Heart right ventricle (tissue), 16 donors: ENCODE data around the gene BRPF1. TPM values are rescaled to one million over a fixed set of nuclear protein-coding genes. Genes with fewer than 3 reads are reported as not detected.

Experiments
- ATAC-seq, 8 donors: fragments of 200-7000 bp; cut with Tn5 transposase; one replicate each; pipeline ENCODE4 v1.9.1; 2020; ENCODE audit warnings: mild to moderate bottlenecking in 8 of 8, moderate library complexity in 8 of 8, moderate number of reproducible peaks in 1 of 8
- DNase-seq, 2 donors: peaks; one replicate each; pipeline ENCODE4 v3.0.0-alpha.2; 2020
- H3K27ac ChIP-seq, 10 donors: fragments of 200-600 bp; sonication (generic) in 2 of 10; one replicate each; pipeline versions ENCODE4 v1.5.0 to v1.8.0; 2020 to 2022; ENCODE audit warnings: mild to moderate bottlenecking in 3 of 10
- H3K27me3 ChIP-seq, 7 donors: fragments of 200-600 bp; one replicate each; pipeline ENCODE4 v1.8.0; 2021 to 2022; ENCODE audit warnings: mild to moderate bottlenecking in 2 of 7
- H3K36me3 ChIP-seq, 9 donors: fragments of 200-600 bp; sonication (generic) in 1 of 9; one replicate each; pipeline versions ENCODE4 v1.5.0 to v1.8.0; 2020 to 2022; ENCODE audit warnings: mild to moderate bottlenecking in 2 of 9
- H3K4me1 ChIP-seq, 9 donors: fragments of 200-600 bp; sonication (generic) in 1 of 9; one replicate each; pipeline versions ENCODE4 v1.5.0 to v1.8.0; 2020 to 2022; ENCODE audit warnings: mild to moderate bottlenecking in 4 of 9
- H3K4me3 ChIP-seq, 10 donors: fragments of 200-600 bp; sonication (generic) in 2 of 10; one replicate each; pipeline versions ENCODE4 v1.5.0 to v1.8.0; 2020 to 2022; ENCODE audit warnings: mild to moderate bottlenecking in 7 of 10, moderate library complexity in 2 of 10
- H3K9me3 ChIP-seq, 11 donors: fragments of 200-600 bp in 10 of 11; sonication (generic) in 2 of 11; one replicate each; pipeline versions ENCODE4 v1.5.0 to v1.8.0; 2013 to 2022; ENCODE audit warnings: mild to moderate bottlenecking in 2 of 11, control low read depth in 1 of 11, moderate library complexity in 1 of 11
- WGBS, 2 donors: extraction: QIAGEN DNeasy Blood & Tissue Kit; methylation state at CpG; one replicate each; pipeline ENCODE4 v1.1.7; 2013; ENCODE audit warnings: inconsistent platforms in 1 of 2; 5-methylcytosine and 5-hydroxymethylcytosine counted together
- intact Hi-C, 10 donors: fragments of 100-400 bp; cut with DNase I; formaldehyde crosslinking; loops; one replicate each; pipeline versions ENCODE4 v1.11.1 to v1.14.2; 2022
- polyA plus RNA-seq, 2 donors: library from polyadenylated mRNA; stranded (reverse); fragments of 200-250 nt; gene quantifications; one replicate each; pipeline ENCODE4 v1.2.3, GENCODE V29; 2013
- total RNA-seq, 10 donors: library from RNA; stranded (reverse); fragmentation: NEBNext Ultra II Directional in 3 of 10; extraction: Animal tissue kit (Norgen Biotek cat#: 25700) in 3 of 10; gene quantifications; one replicate each; pipeline versions ENCODE4 v1.2.1 to v1.2.4, GENCODE V29; 2021 to 2023
- TF ChIP-seq, protein P1 (sequence below), 9 donors: fragments of 200-600 bp; sonication (generic) in 2 of 9; IDR thresholded peaks; one replicate each; pipeline versions ENCODE4 v1.5.0 to v1.8.0; 2021 to 2022; ENCODE audit warnings: antibody characterized with exemption in 9 of 9, mild to moderate bottlenecking in 5 of 9, moderate library complexity in 1 of 9
- donor health status: Arrhythmogenic right ventricular cardiomyopathy.
- donor health status: ischemic (EF 13 %, LVEDD 7.1; RV severe dilation, severe dysfunction).
- donor health status: healthy with polysubstance abuse.
- donor health status: DM: no; HTN: yes; CAD: no.
- donor health status: DM: no; HTN: no; CAD: no.
- donor health status: ischemic (EF 25% LVEDD 6.9; RV normal size, moderate dysfunction).
- donor health status: ischemic (EF 25% LVEDD 5.7; RV mildly dilated, moderate dysfunction).
- donor health status: healthy.
- donor health status: DM: yes; HTN: yes; CAD: no.
- donor health status: Ischemic cardiomyopathy.
- donor health status: ischemic (EF 35%, LVEDD 5.7; RV mildly dilated, moderate dysfunction).
- donor health status: nonischemic (EF 11% LVEDD 7.7; RV severe dilation, severe dysfunction).
- donor health status: DM: yes; HTN: yes; CAD: no.
- donor health status: PGD.
- donor health status: ischemic (EF 29% LVEDD 5.4; RV normal size, mild dysfunction).
- donor health status: nonischemic (EF 23%, LVEDD 6.1; RV moderate dilation, normal function).

The BRPF1 gene
- total and polyA plus RNA-seq, 12 donors: 7.3 to 15.1 (median 8.7) TPM

DNA sequence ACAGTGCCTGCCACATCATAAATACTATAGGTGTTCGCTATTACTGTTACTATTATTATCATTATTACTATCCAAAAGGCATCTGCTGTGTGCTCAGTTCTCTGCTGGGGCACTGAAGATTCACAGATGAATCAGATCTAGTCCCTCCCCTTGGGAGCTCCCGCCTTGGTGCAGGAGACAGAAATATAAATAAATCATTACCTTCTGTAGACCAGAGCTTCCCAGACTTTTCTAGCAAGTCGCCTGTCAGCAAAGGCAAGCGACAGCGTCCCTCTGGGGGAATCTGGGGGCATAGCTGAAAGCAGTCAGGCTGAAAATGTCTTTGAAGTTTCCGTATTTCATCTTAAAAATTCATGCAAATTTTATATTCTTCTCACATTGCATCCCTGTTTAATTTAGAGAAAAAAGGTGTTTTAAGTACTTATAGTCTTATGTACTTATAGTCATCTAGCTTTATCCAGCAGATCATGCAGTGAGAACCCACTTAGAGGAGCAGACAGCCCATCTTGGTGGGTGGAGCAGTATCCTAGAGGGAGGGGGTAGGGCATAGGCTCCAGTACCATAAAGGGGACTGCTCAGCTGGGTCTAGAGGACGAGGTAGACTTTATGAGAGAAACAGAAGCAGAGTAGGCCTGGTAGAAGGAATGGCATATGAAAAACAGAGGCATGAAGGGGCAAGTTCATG lies 10.4 kb upstream of the BRPF1 start:
- no peaks in the 10 kb centered on the region for H3K36me3 ChIP-seq
- TF ChIP-seq, protein P1, sequence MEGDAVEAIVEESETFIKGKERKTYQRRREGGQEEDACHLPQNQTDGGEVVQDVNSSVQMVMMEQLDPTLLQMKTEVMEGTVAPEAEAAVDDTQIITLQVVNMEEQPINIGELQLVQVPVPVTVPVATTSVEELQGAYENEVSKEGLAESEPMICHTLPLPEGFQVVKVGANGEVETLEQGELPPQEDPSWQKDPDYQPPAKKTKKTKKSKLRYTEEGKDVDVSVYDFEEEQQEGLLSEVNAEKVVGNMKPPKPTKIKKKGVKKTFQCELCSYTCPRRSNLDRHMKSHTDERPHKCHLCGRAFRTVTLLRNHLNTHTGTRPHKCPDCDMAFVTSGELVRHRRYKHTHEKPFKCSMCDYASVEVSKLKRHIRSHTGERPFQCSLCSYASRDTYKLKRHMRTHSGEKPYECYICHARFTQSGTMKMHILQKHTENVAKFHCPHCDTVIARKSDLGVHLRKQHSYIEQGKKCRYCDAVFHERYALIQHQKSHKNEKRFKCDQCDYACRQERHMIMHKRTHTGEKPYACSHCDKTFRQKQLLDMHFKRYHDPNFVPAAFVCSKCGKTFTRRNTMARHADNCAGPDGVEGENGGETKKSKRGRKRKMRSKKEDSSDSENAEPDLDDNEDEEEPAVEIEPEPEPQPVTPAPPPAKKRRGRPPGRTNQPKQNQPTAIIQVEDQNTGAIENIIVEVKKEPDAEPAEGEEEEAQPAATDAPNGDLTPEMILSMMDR (IDR thresholded peaks at IDR 0.05): no peak
- H3K27ac ChIP-seq: no peak overlapping the region
- ATAC-seq (no peak), DNase-seq (no peak)
- H3K4me3 ChIP-seq: no peak overlapping the region
- no peaks in the 10 kb centered on the region for H3K9me3 ChIP-seq
- intact Hi-C loops: loop anchor here in 1 of 10 donors (10.0 kb wide), 1 partner anchor 216 kb away; no protein-coding TSS in a partner anchor
- peaks cover 0 to 8% (median 0%) of the 10 kb centered on the region in 9 donors for H3K4me1 ChIP-seq
- peaks cover 0 to 5% (median 0%) of the 10 kb centered on the region in 7 donors for H3K27me3 ChIP-seq
- WGBS, 2 donors: 42 to 52% methylated on average over 7 of the region's 7 CpGs

DNA sequence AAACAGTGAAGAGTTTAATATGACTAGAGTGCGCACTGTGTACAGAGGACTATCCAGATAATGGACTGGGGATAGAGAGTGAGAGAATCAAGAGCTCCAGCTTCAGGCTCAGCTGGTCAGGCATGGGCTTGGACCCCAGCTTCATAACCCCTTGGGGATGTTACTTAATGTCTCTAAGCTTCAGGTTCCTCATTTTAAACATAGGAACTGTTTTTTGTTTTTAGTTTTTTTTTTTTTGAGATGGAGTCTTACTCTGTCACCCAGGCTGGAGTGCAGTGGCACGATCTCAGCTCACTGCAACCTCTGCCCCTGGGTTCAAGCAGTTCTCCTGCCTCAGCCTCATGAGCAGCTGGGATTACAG lies 9.9 kb upstream of the BRPF1 start:
- H3K27me3 ChIP-seq: peaks cover 0 to 5% (median 0%) of the 10 kb centered on the region in 7 donors
- no peak overlapping the region for H3K27ac ChIP-seq
- no peak for DNase-seq
- no peak for ATAC-seq
- H3K4me1 ChIP-seq: peaks cover 0 to 3% (median 0%) of the 10 kb centered on the region in 9 donors
- H3K4me3 ChIP-seq: no peak overlapping the region
- intact Hi-C loops: loop anchor here in 1 of 10 donors (10.0 kb wide), 1 partner anchor 217 kb away; no protein-coding TSS in a partner anchor
- TF ChIP-seq, protein P1 (IDR thresholded peaks at IDR 0.05): no peak
- 83 to 89% methylated on average over 2 of the region's 2 CpGs for WGBS, 2 donors
- H3K36me3 ChIP-seq: no peaks in the 10 kb centered on the region
- H3K9me3 ChIP-seq: no peaks in the 10 kb centered on the region

DNA sequence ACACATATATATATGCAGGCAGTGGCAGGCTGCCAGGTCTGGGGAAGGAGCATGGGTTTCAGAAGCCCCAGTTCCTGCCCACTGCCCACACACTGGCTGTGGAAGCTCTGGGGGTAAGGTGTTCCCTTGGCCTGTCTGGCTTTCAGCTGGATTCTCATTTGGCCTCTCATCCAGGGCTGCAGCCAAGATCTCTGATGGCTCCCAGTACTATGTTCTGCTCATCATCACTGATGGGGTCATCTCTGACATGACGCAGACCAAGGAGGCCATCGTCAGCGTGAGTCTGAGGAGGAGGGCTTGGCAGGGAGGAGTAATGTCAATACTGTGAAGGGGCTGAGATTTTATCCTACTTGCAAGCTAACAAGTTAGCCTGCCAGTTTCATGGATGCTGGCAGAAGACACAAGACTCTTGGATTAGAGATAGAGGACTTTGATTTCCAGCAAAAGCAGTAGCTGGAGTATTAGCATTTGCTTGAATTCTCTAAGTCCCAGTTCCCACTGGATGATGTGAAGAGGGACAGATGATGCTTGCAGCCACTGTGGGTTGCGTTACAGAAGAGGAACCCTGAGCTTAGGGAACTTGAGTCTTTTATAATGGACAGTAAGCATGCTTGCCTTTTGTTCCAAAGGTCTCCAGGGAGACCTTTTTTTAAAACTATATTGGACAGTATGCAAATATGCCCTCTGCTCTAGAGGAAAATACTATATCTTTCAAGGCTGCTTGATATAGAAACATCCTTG lies 5.6 kb upstream of the BRPF1 start:
- ATAC-seq: no peak
- intact Hi-C loops: loop anchor here in 1 of 10 donors (10.0 kb wide), 1 partner anchor 221 kb away; no protein-coding TSS in a partner anchor
- no peak overlapping the region for H3K4me3 ChIP-seq
- TF ChIP-seq, protein P1 (IDR thresholded peaks at IDR 0.05): no peak
- peaks cover 0 to 15% (median 5%) of the 10 kb centered on the region in 9 donors for H3K4me1 ChIP-seq
- no peak for DNase-seq
- no peaks in the 10 kb centered on the region for H3K36me3 ChIP-seq
- H3K27ac ChIP-seq: no peak overlapping the region
- H3K9me3 ChIP-seq: no peaks in the 10 kb centered on the region
- WGBS, 2 donors: 82 to 85% methylated on average over 4 of the region's 4 CpGs
- H3K27me3 ChIP-seq: peaks cover 0 to 5% (median 0%) of the 10 kb centered on the region in 7 donors

DNA sequence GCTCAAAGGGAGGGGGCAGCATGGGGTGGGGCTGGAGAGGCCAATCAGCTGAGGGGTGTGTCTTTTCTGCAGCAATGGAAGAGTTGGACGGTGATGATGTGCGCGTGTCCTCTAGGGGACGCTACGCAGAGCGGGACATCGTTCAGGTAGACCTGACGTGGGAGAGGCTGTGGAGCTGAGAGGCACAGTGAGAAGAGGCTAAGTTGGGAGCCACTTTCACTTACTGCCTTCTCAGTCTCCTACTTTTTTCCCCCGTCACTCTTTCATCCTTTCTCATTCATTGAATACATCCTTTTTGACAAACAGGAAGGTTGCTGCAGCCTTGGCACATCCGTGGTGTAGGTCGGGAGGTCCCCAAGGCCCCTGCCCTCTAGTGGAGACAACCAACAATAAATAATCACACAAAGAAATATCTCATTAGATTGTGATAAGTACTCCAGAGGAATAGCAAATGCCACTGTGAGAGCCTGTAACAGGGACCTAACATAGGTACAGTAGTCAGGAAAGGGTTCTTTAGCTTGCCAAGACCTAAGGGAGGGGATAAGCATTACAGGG lies 4.4 kb upstream of the BRPF1 start:
- DNase-seq (no peak), ATAC-seq (no peak)
- H3K4me3 ChIP-seq: peak overlapping the region in 1 of 10 donors; percentile 18
- WGBS, 2 donors: 8 to 12% methylated on average over 11 of the region's 11 CpGs
- peaks cover 0 to 5% (median 0%) of the 10 kb centered on the region in 7 donors for H3K27me3 ChIP-seq
- peaks cover 0 to 15% (median 6%) of the 10 kb centered on the region in 9 donors for H3K4me1 ChIP-seq
- intact Hi-C loops: loop anchor here in 1 of 10 donors (10.0 kb wide), 1 partner anchor 222 kb away; no protein-coding TSS in a partner anchor
- TF ChIP-seq, protein P1 (IDR thresholded peaks at IDR 0.05): peak in 6 of 9 donors; percentile 17 to 43 (median 20)
- H3K36me3 ChIP-seq: no peaks in the 10 kb centered on the region
- H3K27ac ChIP-seq: no peak overlapping the region
- no peaks in the 10 kb centered on the region for H3K9me3 ChIP-seq
